GM21447 (cell line): ENCODE results near the gene ZFYVE19.
"Not testable (repeated sequence)": the region's sequence is repeated elsewhere in the genome, so short reads cannot be mapped to it uniquely, and the experiment has no call there.

Source experiments
- ATAC-seq: cut with Tn5 transposase; IDR thresholded peaks from one replicate; pipeline ENCODE4 v1.9.1; 2021; ENCODE audit not compliant: unreplicated experiment

Gene ZFYVE19

DNA sequence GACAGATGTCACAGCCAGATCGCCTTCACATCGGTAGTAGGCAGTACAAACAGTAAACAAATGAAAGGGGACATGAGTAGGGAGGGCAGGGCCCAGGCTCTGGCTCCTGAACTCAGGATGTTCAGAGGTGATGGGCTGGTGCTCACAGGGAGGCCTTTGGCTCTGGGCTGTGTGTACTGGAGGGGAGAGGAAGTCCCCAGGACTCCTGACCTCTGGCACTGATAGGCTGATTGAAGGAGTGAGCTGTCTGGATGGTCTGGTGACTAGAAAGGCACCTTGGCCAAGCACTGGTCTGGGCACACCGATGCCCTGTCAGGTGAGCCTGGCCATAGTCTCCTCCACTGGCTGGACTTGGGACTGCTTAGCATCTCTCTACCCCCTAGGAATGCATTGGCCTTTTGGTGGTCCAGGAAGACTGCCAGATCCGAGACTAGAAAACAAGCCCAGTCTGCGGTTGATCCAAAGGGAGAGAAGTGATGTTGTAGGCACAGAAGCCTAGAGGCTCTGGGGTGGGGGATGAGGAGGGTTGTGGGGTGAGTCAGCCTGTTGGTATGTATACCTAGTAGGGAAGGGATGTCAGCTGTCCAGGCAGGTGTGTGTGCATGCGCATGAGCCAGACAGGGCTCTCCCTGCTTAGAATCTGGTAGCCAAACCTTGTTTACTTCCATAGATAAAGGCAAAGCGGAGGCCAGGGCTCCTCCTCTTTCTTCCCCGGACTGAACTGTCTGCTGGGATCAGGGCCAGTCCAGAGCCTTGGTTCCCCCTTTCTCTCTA lies 38.8 kb downstream of the ZFYVE19 start:
- no peak for ATAC-seq

DNA sequence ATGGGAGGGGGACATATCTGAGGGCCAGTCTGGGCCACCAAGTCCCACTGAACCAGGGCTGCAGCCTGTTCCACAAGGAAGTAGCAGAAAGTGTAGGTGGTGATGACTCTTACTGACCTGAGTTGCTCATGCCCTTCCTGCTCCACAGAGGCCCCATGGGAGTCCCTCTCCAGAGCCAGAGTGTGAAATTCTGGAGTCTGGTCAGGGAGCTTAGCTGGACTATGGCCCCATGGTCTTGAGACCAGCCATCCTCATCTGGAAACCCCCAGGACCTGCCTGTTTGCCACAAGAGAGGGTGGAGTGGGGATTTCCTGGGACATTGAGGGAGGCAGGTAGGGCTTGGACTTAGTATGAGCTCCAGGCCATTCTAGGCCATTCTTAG lies 39.9 kb downstream of the ZFYVE19 start:
- ATAC-seq = peak; percentile 16

- ATAC-seq = peak; percentile 54
Measured at GRCh38 chr15:40847223-40847961, 40.5 kb downstream of the ZFYVE19 start.

GRCh38 chr15:40850576-40851112 lies 43.8 kb downstream of the ZFYVE19 start:
- no peak for ATAC-seq

- no peak for ATAC-seq
Measured at GRCh38 chr15:40852529-40852928, 45.6 kb downstream of the ZFYVE19 start.

DNA sequence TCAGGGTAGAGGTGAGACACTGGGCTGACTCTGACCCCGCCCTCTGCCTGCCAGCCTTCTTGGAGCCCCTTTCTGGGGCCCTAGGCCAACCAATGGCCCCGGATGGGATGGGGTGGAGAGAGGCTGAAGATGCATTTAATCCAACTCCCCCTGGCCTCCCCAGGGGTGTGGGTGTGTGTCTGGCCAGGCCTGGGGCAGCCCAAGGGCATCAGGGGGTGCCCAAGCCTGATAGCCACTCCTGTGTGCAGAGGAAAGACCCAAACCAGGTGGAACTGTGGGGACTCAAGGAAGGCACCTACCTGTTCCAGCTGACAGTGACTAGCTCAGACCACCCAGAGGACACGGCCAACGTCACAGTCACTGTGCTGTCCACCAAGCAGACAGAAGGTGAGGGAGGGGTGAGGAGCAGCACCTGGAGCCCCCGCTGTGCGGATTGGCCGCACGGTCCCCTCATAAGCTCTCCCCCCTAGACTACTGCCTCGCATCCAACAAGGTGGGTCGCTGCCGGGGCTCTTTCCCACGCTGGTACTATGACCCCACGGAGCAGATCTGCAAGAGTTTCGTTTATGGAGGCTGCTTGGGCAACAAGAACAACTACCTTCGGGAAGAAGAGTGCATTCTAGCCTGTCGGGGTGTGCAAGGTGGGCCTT lies 46.5 kb downstream of the ZFYVE19 start:
- no peak for ATAC-seq

DNA sequence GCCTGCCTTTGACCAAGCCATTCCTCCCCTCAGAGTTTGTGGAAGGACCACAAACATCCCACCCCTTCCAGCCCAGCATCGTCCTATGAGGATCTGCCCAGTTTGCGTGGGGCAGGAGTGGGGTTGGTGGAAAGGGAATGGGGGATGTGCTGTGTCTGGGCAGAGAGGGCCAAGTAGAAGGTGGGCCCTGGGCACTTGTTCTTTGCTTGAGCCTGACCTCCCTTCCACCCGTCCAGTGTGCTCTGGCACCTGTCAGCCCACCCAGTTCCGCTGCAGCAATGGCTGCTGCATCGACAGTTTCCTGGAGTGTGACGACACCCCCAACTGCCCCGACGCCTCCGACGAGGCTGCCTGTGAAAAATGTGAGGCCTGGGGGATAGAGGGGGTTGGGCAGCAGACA lies 47.3 kb downstream of the ZFYVE19 start:
- no peak for ATAC-seq

DNA sequence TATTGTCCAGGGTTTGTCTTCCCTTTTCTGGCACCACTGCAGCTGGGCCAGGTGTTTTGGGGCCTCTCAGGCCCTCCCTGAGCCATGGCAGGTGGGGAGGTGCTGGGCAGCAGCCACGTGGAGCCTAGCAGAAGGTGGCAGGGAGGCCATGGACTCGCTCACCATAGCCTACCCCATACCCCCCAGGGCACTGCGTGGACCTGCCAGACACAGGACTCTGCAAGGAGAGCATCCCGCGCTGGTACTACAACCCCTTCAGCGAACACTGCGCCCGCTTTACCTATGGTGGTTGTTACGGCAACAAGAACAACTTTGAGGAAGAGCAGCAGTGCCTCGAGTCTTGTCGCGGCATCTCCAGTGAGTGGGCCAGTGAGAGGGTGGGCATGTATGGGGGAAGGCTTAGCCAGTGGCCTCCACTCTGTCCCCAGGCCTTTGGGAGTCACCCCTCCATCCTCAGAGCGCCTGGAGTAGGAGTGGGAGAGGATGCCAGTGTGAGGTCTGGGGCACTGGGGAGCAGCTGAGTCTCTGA lies 48.9 kb downstream of the ZFYVE19 start:
- ATAC-seq = no peak

DNA sequence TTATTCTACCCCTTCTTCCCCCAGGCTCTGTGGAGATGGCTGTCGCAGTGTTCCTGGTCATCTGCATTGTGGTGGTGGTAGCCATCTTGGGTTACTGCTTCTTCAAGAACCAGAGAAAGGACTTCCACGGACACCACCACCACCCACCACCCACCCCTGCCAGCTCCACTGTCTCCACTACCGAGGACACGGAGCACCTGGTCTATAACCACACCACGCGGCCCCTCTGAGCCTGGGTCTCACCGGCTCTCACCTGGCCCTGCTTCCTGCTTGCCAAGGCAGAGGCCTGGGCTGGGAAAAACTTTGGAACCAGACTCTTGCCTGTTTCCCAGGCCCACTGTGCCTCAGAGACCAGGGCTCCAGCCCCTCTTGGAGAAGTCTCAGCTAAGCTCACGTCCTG lies 49.9 kb downstream of the ZFYVE19 start:
- ATAC-seq = no peak

- peak; percentile 70 for ATAC-seq
Measured at GRCh38 chr15:40857601-40858341, 50.9 kb downstream of the ZFYVE19 start.

DNA sequence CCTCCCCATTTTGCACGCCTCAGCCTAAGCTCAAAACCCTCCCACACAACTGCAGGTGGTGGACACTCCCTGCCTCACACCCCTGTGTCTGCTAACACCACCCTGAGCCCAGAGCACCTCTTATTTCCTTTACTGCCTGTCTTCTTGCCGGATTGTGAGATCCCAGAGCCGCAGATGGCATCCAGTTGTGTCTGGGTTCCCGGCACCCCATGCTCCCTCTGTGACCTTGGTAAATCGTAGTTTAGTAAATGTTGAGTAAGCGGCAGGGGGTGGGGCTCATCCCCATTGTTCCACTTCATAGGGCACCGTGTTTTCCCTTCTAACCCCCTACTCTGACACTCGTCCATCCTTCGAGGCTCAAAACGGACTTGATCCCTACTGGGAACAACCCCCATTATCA lies 51.8 kb downstream of the ZFYVE19 start:
- no peak for ATAC-seq

DNA sequence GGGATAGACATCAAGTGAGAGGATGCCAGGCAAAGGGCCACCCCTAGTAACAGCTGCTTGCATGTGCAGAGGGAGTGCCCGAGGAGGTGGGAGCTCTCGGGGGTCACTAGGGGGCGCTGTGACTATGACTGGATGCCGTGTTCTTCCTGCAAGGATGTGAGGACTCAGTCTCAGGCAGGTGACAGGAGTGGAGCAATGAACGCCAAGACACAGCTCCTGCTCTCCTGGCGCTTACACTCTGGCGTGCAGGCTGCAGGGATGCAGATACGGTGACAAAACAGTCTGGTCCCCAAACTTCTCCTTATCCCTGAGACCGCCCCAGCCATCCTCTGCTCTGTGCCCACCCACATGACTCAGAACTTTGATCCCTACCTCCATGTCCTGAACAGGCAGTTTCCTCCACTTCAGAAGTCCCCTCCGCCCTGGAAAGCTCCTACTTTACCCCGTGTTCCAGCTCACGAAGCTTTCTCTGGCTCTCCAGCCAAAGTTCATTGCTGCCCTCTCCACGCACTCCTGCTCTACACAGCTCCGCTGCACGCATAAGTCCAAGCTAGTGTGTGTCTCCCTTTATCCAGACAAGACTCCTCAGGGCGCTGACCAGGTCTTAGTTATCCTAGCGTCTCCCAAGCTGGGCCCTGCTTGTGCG lies 52.4 kb downstream of the ZFYVE19 start:
- ATAC-seq = no peak

DNA sequence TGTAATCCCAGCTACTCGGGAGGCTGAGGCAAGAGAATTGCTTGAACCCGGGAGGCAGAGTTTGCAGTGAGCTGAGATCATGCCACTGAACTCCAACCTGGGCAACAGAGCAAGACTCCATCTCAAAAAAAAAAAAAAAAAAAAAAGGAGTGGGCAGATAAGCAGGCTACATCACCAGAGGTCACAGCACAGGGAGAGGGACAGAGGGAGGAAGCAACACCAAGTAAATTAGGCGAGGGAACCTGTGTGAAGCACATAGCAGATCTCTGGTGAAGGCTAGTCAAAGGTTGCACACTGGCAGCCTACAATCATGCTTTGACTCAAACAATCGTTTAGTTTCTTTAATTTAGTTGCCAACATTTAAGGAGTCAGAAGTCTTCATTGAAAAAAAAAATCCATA lies 54.3 kb downstream of the ZFYVE19 start:
- not testable (repeated sequence) for ATAC-seq

- ATAC-seq = no peak
Measured at GRCh38 chr15:40863660-40864270, 56.9 kb downstream of the ZFYVE19 start.
